Testis (tissue), 3 donors: ENCODE measurements around the gene PLEK2. TPM values are rescaled to one million over a fixed set of nuclear protein-coding genes. Genes with fewer than 3 reads are reported as not detected.
"Not testable (repeated sequence)": the region's sequence is repeated elsewhere in the genome, so short reads cannot be mapped to it uniquely, and the experiment has no call there.

Source experiments
- DNase-seq: peaks from one replicate; pipeline ENCODE4 v3.0.0-alpha.2; 2019
- H3K27ac ChIP-seq, 2 donors: fragments of 200-600 bp; sonication (generic); one replicate each; pipeline ENCODE4 v1.5.1; 2019
- H3K27me3 ChIP-seq: fragments of 200-600 bp; sonication (generic); one replicate; pipeline ENCODE4 v1.5.1; 2019
- H3K36me3 ChIP-seq: fragments of 200-600 bp; sonication (generic); one replicate; pipeline ENCODE4 v1.5.1; 2017; ENCODE audit warnings: low read depth; ENCODE audit errors: missing control alignments
- H3K4me1 ChIP-seq: fragments of 200-600 bp; sonication (generic); one replicate; pipeline ENCODE4 v1.5.1; 2019
- H3K4me3 ChIP-seq, 2 donors: fragments of 200-600 bp; sonication (generic); one replicate each; pipeline ENCODE4 v1.5.1; 2017 to 2019
- H3K9me3 ChIP-seq: fragments of 200-600 bp; sonication (generic); one replicate; pipeline ENCODE4 v1.5.1; 2017
- POLR2A ChIP-seq: fragments of 450-650 bp; IDR thresholded peaks from one replicate; pipeline ENCODE4 v1.6.1; 2017; ENCODE audit warnings: antibody characterized with exemption, mild to moderate bottlenecking, moderate library complexity
- WGBS, 2 donors: methylation state at CpG; one replicate each; pipeline ENCODE4 v1.1.5; 2018; 5-methylcytosine and 5-hydroxymethylcytosine counted together
- intact Hi-C: fragments of 100-400 bp; cut with DNase I; formaldehyde crosslinking; loops from one replicate; pipeline ENCODE4 v1.15.1; 2023; ENCODE audit warnings: low total_unique reads
- polyA plus RNA-seq: library from polyadenylated mRNA; stranded (reverse); fragments of 350-450 nt; fragmentation: Illumina TruSeq; extraction: RNeasy Lipid Tissue Mini Kit (QIAGEN cat#74804); gene quantifications from one replicate; pipeline ENCODE4 v1.2.3, GENCODE V29; 2014; ENCODE audit warnings: low read depth, low replicate concordance; ENCODE audit not compliant: insufficient read depth
- total RNA-seq, 2 donors: library from RNA; depleted of rRNA; stranded (reverse); fragments of >200 nt; gene quantifications; one replicate each; pipeline ENCODE4 v1.2.3, GENCODE V29; 2016
- TF ChIP-seq, protein P1 (sequence below), 3 experiments: fragments of 450-650 bp in 2 of 3; fragments of 200-600 bp in 1 of 3; sonication (generic) in 1 of 3; IDR thresholded peaks; one replicate each; pipeline ENCODE4 v1.5.1; 2016 to 2019; ENCODE audit warnings: antibody characterized with exemption in 3 of 3, mild to moderate bottlenecking in 2 of 3, moderate library complexity in 1 of 3

PLEK2 gene
- total and polyA plus RNA-seq, 3 donors from 2014 or later: 4.2 to 7.1 (median 5.7) TPM

DNA sequence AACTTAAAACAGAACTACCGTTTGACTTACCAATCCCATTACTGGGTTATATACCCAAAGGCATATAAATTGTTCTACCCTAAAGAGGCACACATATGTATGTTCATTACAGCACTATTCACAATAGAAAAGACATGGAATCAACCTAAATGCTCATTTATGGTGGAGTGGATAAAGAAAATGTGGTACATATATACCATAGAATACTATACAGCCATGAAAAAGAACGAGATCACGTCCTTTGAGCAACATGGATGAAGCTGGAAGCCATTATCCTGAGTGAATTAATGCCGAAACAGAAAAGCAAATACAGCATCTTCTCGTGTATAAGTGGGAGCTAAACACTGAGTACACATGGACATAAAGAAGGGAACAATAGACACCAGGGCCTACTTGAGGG lies 44.8 kb upstream of the PLEK2 start:
- H3K27ac ChIP-seq: no peak overlapping the region
- intact Hi-C loops: no loop called here
- H3K4me1 ChIP-seq: no peaks in the 10 kb centered on the region
- TF ChIP-seq, protein P1, sequence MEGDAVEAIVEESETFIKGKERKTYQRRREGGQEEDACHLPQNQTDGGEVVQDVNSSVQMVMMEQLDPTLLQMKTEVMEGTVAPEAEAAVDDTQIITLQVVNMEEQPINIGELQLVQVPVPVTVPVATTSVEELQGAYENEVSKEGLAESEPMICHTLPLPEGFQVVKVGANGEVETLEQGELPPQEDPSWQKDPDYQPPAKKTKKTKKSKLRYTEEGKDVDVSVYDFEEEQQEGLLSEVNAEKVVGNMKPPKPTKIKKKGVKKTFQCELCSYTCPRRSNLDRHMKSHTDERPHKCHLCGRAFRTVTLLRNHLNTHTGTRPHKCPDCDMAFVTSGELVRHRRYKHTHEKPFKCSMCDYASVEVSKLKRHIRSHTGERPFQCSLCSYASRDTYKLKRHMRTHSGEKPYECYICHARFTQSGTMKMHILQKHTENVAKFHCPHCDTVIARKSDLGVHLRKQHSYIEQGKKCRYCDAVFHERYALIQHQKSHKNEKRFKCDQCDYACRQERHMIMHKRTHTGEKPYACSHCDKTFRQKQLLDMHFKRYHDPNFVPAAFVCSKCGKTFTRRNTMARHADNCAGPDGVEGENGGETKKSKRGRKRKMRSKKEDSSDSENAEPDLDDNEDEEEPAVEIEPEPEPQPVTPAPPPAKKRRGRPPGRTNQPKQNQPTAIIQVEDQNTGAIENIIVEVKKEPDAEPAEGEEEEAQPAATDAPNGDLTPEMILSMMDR (IDR thresholded peaks at IDR 0.05): no peak
- no peak for TF ChIP-seq POLR2A
- H3K36me3 ChIP-seq: no peaks in the 10 kb centered on the region
- no peaks in the 10 kb centered on the region for H3K9me3 ChIP-seq
- H3K27me3 ChIP-seq: no peaks in the 10 kb centered on the region
- WGBS, 2 donors: 83 to 94% methylated on average over 5 of the region's 5 CpGs
- H3K4me3 ChIP-seq: no peak overlapping the region
- DNase-seq: no peak

- TF ChIP-seq, protein P1 (IDR thresholded peaks at IDR 0.05): no peak
- TF ChIP-seq POLR2A: no peak
- 85 to 88% methylated on average over 5 of the region's 5 CpGs for WGBS, 2 donors
- intact Hi-C loops: no loop called here
- H3K9me3 ChIP-seq: no peaks in the 10 kb centered on the region
- no peaks in the 10 kb centered on the region for H3K4me1 ChIP-seq
- no peak for DNase-seq
- H3K36me3 ChIP-seq: no peaks in the 10 kb centered on the region
- H3K27ac ChIP-seq: no peak overlapping the region
- H3K4me3 ChIP-seq: no peak overlapping the region
- H3K27me3 ChIP-seq: no peaks in the 10 kb centered on the region
Observed at GRCh38 chr14:67453575-67454300, 41.8 kb upstream of the PLEK2 start.

- H3K4me1 ChIP-seq, H3K27ac ChIP-seq, H3K9me3 ChIP-seq, intact Hi-C loops, H3K4me3 ChIP-seq, H3K36me3 ChIP-seq, DNase-seq, H3K27me3 ChIP-seq: not testable (repeated sequence)
- WGBS, 2 donors: 95 to 98% methylated on average over 6 of the region's 6 CpGs
Observed at GRCh38 chr14:67451667-67452066, 39.7 kb upstream of the PLEK2 start.

DNA sequence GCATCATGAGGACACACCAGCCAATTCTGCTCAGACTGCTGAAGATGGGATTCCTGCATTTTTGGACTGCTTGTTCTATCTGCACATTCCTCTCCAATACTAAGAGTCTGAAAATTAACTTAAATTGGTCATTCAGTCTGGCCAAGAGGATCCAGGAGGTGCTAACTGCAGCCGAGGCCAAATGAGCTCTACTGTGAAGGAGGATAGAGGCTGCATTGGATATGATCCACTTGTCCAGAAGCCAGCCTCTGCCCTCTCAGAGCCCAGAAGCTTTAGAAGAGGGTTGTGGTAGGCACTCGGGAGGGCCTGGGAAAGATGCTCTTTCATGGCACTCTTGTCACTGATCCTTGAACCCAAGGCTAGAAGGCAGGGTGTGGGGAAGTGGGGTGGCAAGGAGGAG lies 37.1 kb upstream of the PLEK2 start:
- 53 to 55% methylated on average over 2 of the region's 2 CpGs for WGBS, 2 donors

GRCh38 chr14:67447033-67447381 lies 35.0 kb upstream of the PLEK2 start:
- intact Hi-C loops: no loop called here
- no peaks in the 10 kb centered on the region for H3K36me3 ChIP-seq
- H3K4me1 ChIP-seq: no peaks in the 10 kb centered on the region
- TF ChIP-seq POLR2A: no peak
- TF ChIP-seq, protein P1 (IDR thresholded peaks at IDR 0.05): no peak
- H3K27me3 ChIP-seq: no peaks in the 10 kb centered on the region
- H3K4me3 ChIP-seq: no peak overlapping the region
- no peaks in the 10 kb centered on the region for H3K9me3 ChIP-seq
- WGBS, 2 donors: 71 to 84% methylated on average over 1 of the region's 1 CpG
- H3K27ac ChIP-seq: no peak overlapping the region
- DNase-seq: no peak

More for the DNA sequence above, 37.1 kb upstream of the PLEK2 start:
- Histone ChIP-seq H3K27me3 (no peaks in the 10 kb centered on the region), H3K9me3 (no peaks in the 10 kb centered on the region), H3K27ac (no peak overlapping the region), H3K4me3 (no peak overlapping the region), H3K36me3 (no peaks in the 10 kb centered on the region), H3K4me1 (no peaks in the 10 kb centered on the region)
- intact Hi-C loops: no loop called here
- DNase-seq: no peak
- no peak for TF ChIP-seq POLR2A
